Loucy (cell line): ENCODE measurements around the gene ADGRD1.

Experiments
- H2AFZ ChIP-seq: fragments of 200-600 bp; sonication (generic); 2 replicates; pipeline ENCODE4 v1.6.0; 2016; ENCODE audit warnings: antibody characterized with exemption, mild to moderate bottlenecking, low read length, moderate library complexity
- H3F3A ChIP-seq: fragments of 200-600 bp; 2 replicates; pipeline ENCODE4 v1.6.0; 2016; ENCODE audit warnings: antibody characterized with exemption, low read depth, mild to moderate bottlenecking
- H3K27me3 ChIP-seq: fragments of 200-600 bp; sonication (generic); 2 replicates; pipeline ENCODE4 v1.6.1; 2014; ENCODE audit warnings: low read length, mild to moderate bottlenecking; ENCODE audit not compliant: insufficient read depth, poor library complexity, severe bottlenecking
- H3K36me3 ChIP-seq: fragments of 200-600 bp; sonication (generic); 2 replicates; pipeline ENCODE4 v1.6.1; 2016; ENCODE audit warnings: low read length; ENCODE audit not compliant: insufficient read depth
- H3K4me1 ChIP-seq: fragments of 200-600 bp; sonication (generic); 2 replicates; pipeline ENCODE4 v1.5.1; 2014; ENCODE audit warnings: low read length, mild to moderate bottlenecking; ENCODE audit not compliant: insufficient read depth, poor library complexity, severe bottlenecking
- H3K4me2 ChIP-seq: fragments of 200-600 bp; sonication (generic); 2 replicates; pipeline ENCODE4 v1.6.0; 2014; ENCODE audit warnings: antibody characterized with exemption, low read length, low read depth, mild to moderate bottlenecking; ENCODE audit not compliant: poor library complexity, severe bottlenecking
- H3K4me3 ChIP-seq: fragments of 200-600 bp; sonication (generic); 2 replicates; pipeline ENCODE4 v1.5.1; 2014; ENCODE audit warnings: low read length, mild to moderate bottlenecking, mixed read lengths; ENCODE audit not compliant: poor library complexity, severe bottlenecking
- H3K79me2 ChIP-seq: fragments of 200-600 bp; sonication (generic); 2 replicates; pipeline ENCODE4 v1.6.1; 2014; ENCODE audit warnings: low read length; ENCODE audit not compliant: insufficient read depth
- H3K9ac ChIP-seq: fragments of 200-600 bp; sonication (generic); 2 replicates; pipeline ENCODE4 v1.6.0; 2014; ENCODE audit warnings: mild to moderate bottlenecking, low read depth, low read length, moderate library complexity; ENCODE audit not compliant: poor library complexity, severe bottlenecking
- H3K9me2 ChIP-seq: fragments of 200-600 bp; sonication (generic); replicated peaks from 2 replicates; pipeline ENCODE4 v1.6.1; 2016; ENCODE audit warnings: low read depth, low read length, mixed read lengths
- H3K9me3 ChIP-seq: fragments of 200-600 bp; sonication (generic); 2 replicates; pipeline ENCODE4 v1.6.1; 2014; ENCODE audit warnings: mild to moderate bottlenecking, antibody characterized with exemption, low read length, low read depth; ENCODE audit not compliant: insufficient read depth
- H4K20me1 ChIP-seq: fragments of 200-600 bp; sonication (generic); 2 replicates; pipeline ENCODE4 v1.6.0; 2014; ENCODE audit warnings: antibody characterized with exemption, low read length, mild to moderate bottlenecking; ENCODE audit not compliant: insufficient read depth, poor library complexity, severe bottlenecking
- EZH2phosphoT487 ChIP-seq: fragments of 200-600 bp; IDR thresholded peaks from 2 replicates; pipeline ENCODE4 v1.6.1; 2018; ENCODE audit warnings: antibody characterized with exemption, mild to moderate bottlenecking, moderate library complexity, borderline replicate concordance
- TF ChIP-seq, protein P1 (sequence below): fragments of 200-600 bp; sonication (generic); conservative IDR thresholded peaks from 2 replicates; pipeline ENCODE4 v1.5.1; 2014; ENCODE audit warnings: mild to moderate bottlenecking, antibody characterized with exemption, low read length

ADGRD1 gene

DNA sequence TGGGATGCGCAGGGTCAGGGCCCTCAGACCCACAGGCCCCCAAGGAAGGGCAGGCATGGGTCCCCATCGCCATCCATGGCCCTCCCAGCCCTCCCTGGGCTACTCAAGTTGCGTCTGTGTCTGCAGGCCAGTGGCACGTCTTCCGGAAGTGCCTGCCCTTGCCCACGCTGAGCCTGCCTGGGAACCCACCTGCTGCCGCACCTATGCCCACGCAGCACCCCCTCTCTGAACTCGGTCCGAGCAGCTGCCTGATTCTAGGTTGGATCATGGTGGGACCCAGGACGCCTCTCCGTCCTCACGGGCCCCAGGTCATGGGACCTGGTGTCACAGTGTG is 182.8 kb downstream of the ADGRD1 start:
- Histone ChIP-seq H3K9me3 (no peaks in the 10 kb centered on the region), H3K27me3 (no peaks in the 10 kb centered on the region), H3K9ac (no peak overlapping the region), H3K9me2 (no peaks in the 10 kb centered on the region), H3K79me2 (no peaks in the 10 kb centered on the region), H3K36me3 (no peaks in the 10 kb centered on the region), H3K4me1 (peaks cover 3% of the 10 kb centered on the region), H3K4me2 (no peak overlapping the region), H2AFZ (no peak overlapping the region), H3K4me3 (no peak overlapping the region), H3F3A (no peaks in the 10 kb centered on the region), H4K20me1 (no peaks in the 10 kb centered on the region)
- TF ChIP-seq, protein P1, sequence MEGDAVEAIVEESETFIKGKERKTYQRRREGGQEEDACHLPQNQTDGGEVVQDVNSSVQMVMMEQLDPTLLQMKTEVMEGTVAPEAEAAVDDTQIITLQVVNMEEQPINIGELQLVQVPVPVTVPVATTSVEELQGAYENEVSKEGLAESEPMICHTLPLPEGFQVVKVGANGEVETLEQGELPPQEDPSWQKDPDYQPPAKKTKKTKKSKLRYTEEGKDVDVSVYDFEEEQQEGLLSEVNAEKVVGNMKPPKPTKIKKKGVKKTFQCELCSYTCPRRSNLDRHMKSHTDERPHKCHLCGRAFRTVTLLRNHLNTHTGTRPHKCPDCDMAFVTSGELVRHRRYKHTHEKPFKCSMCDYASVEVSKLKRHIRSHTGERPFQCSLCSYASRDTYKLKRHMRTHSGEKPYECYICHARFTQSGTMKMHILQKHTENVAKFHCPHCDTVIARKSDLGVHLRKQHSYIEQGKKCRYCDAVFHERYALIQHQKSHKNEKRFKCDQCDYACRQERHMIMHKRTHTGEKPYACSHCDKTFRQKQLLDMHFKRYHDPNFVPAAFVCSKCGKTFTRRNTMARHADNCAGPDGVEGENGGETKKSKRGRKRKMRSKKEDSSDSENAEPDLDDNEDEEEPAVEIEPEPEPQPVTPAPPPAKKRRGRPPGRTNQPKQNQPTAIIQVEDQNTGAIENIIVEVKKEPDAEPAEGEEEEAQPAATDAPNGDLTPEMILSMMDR, result no peak
- no peak for TF ChIP-seq EZH2phosphoT487

DNA sequence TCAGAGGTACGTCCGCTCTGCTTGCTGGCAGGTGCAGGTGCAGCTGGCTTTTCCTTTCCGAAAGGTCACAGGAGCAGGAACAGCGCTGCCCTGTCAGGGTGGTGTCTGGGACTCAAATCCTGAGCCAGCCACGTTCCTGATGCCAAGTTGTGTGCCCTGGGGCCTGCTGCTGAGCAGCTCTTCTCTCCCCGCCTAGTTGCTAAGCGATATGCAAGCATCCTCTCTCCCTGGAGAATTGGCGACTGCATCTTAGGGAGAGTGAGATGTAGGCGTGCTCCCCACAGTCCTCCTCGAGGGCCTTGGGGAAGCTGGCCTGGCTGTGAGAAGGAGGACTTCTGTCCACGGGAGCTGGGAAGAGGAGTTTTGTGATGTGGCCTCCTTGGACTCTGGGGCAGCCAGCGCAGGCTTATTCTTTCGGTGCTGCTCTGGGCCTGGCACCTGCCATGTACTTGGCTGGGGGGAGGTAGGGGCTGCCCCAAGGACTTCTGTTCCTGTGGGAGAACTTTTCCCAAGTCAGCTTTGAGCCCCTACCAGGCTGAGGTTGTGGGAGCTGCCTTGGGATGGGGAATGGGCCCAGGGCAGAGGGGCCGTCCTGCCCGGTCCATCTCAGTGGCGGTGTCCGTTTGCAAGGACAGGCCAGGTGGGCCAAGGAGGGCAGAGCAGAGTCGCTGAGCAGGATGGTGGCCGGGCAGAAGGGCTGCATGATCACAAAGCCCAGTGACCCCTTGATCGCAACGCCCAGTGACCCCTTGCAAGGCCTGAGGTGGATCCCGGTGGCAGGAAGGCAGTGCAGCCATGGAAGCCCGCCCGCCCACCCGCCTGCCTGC is 183.5 kb downstream of the ADGRD1 start:
- Histone ChIP-seq H3K79me2 (no peaks in the 10 kb centered on the region), H4K20me1 (no peaks in the 10 kb centered on the region), H2AFZ (no peak overlapping the region), H3K27me3 (no peaks in the 10 kb centered on the region), H3K4me3 (no peak overlapping the region), H3K4me2 (no peak overlapping the region), H3K9me2 (no peaks in the 10 kb centered on the region), H3K9me3 (no peaks in the 10 kb centered on the region), H3K4me1 (peaks cover 1% of the 10 kb centered on the region), H3K36me3 (no peaks in the 10 kb centered on the region), H3K9ac (no peak overlapping the region), H3F3A (no peaks in the 10 kb centered on the region)
- TF ChIP-seq, protein P1, result no peak
- TF ChIP-seq EZH2phosphoT487, result no peak

DNA sequence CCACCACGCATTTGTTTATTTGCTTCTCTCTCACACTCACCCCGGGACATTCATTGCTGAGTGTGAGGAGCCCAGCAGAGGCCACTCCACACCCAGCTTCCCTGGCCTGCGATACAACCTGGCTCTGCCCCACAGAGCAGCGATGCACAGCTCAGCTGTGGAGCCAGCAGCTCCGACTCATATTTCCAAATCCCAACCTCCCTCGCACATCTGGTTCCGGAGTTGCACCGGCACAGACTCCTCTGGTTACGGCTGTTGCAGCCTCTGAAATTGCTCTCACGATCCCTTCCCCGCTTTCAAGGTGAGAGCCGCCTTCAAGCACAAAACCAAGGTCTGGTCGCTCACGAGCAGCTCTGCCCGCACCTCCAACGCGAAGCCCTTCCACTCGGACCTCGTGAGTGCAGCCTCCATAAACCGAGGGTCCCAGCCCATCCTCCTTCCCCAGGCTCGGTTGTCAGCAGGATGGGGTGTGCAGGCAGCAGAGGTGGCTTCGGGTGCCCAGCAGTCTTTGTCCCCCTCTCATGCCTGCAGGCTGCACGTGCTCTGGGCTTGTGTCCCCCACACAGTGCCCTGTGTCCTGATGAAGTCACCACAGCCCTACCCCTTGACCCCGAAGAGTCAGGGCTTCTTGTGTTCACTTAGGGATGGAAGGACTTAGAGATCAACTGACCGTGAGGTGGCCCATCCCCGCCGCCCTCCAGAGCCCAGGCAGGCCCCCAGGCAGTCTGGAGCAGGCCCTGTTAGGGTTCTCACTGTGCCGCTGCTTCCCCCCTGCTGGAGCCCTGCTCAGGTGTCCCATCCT is 184.3 kb downstream of the ADGRD1 start:
- no peak for TF ChIP-seq EZH2phosphoT487
- TF ChIP-seq, protein P1, result no peak; the same call in 1 of the 2 replicates
- no peak overlapping the region for H3K4me3 ChIP-seq
- no peaks in the 10 kb centered on the region for H3K79me2 ChIP-seq
- no peaks in the 10 kb centered on the region for H3F3A ChIP-seq
- H2AFZ ChIP-seq, result peak overlapping the region; percentile 17; the same call in 1 of the 2 replicates
- H3K9me2 ChIP-seq, result no peaks in the 10 kb centered on the region
- H4K20me1 ChIP-seq, result no peaks in the 10 kb centered on the region
- H3K4me2 ChIP-seq, result no peak overlapping the region
- no peaks in the 10 kb centered on the region for H3K9me3 ChIP-seq
- no peaks in the 10 kb centered on the region for H3K4me1 ChIP-seq
- no peaks in the 10 kb centered on the region for H3K27me3 ChIP-seq
- no peaks in the 10 kb centered on the region for H3K36me3 ChIP-seq
- H3K9ac ChIP-seq, result no peak overlapping the region
